ENCODE results near the gene EDDM13. TPM values are rescaled to one million over a fixed set of nuclear protein-coding genes. Genes with fewer than 3 reads are reported as not detected.

Gene EDDM13
- total and polyA plus RNA-seq, 2 of the 13 experiments (the other 11 are each of a cell fraction or from before 2014, with no cell fraction given): not detected

DNA sequence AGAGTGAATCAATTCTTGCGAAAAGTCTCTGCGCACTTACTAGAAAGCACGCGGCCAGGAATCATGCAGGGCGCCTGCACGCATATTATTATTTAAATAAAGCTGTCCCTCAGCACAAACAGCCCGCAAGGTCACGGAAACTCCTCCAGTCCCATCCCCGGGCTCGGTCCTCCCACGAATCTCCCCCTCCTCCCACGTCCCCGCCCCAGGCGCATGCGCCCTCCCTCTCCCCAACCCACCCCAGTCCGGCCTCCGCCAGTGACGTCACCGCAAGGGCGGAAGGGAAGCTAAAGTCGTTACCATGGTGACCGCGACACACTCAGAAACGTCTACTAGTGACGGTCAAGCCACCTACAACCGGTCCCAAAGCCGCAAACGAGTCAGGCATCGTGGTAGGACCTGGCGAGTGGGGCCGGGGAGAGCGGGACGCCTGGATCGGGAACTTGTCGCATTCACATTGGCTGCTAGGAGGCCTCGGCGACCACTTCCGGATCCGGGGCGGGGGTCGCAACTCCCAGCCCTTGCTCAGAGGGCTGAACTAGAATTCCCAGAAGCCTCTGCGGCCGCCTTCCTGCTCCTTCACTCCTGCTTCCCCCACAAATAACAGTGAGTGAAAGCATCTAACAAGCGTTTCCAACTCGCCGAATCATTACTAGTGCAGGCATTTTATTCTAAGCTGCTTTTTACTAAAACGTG is 42.0 kb downstream of the EDDM13 start, which contains the start of gene ZSCAN5A (continued):
- TF ChIP-seq NFYB (CRISPR knock-in tag; IDR thresholded peaks at IDR 0.05): no peak
- TF ChIP-seq ZNF83 (CRISPR knock-in tag; IDR thresholded peaks at IDR 0.05; ENCODE audit: borderline replicate concordance): no peak
- no peak for TF ChIP-seq PRDM15 (CRISPR knock-in tag; IDR thresholded peaks at IDR 0.05)
- TF ChIP-seq FOXM1 (CRISPR knock-in tag; IDR thresholded peaks at IDR 0.05): no peak
- no peak for TF ChIP-seq ZNF431 (CRISPR knock-in tag; IDR thresholded peaks at IDR 0.05; ENCODE audit: borderline replicate concordance, low read depth)
- TF ChIP-seq ZNF326 (CRISPR knock-in tag; IDR thresholded peaks at IDR 0.05; ENCODE audit: borderline replicate concordance): no peak
- TF ChIP-seq ZKSCAN1 (IDR thresholded peaks at IDR 0.05; ENCODE audit: low read length): no peak
- no peak for TF ChIP-seq ZNF383 (CRISPR knock-in tag; IDR thresholded peaks at IDR 0.05; ENCODE audit: borderline replicate concordance)
- no peak for TF ChIP-seq ZNF451 (CRISPR knock-in tag; IDR thresholded peaks at IDR 0.05)
- no peak for TF ChIP-seq SP140L (CRISPR knock-in tag; IDR thresholded peaks at IDR 0.05; ENCODE audit: borderline replicate concordance)
- no peak for TF ChIP-seq ZNF101 (CRISPR knock-in tag; IDR thresholded peaks at IDR 0.05; ENCODE audit: borderline replicate concordance, low read depth)
- TF ChIP-seq ZFP36L2 (CRISPR knock-in tag; IDR thresholded peaks at IDR 0.05): no peak
- no peak for TF ChIP-seq MIER2 (CRISPR knock-in tag; IDR thresholded peaks at IDR 0.05)
- TF ChIP-seq HNF1A (IDR thresholded peaks at IDR 0.05; ENCODE audit: low read depth): no peak
- 0 out of 2 replicates have a peak, but pooled peaks have one; percentile 2 for TF ChIP-seq HNF1A (CRISPR knock-in tag; IDR thresholded peaks at IDR 0.05; ENCODE audit: borderline replicate concordance)
- no peak for TF ChIP-seq TCF7 (IDR thresholded peaks at IDR 0.05; ENCODE audit: low read depth)
- no peak for TF ChIP-seq AGO1 (IDR thresholded peaks at IDR 0.05; ENCODE audit: low read depth, low read length, poor library complexity, severe bottlenecking)
- TF ChIP-seq ZFYVE20 (CRISPR knock-in tag; IDR thresholded peaks at IDR 0.05; ENCODE audit: borderline replicate concordance, low read depth): no peak
- TF ChIP-seq ATF6 (CRISPR knock-in tag; conservative IDR thresholded peaks at IDR 0.05): no peak
- TF ChIP-seq KAT2B (IDR thresholded peaks at IDR 0.05; ENCODE audit: borderline replicate concordance, low read depth, low read length): no peak
